IMR-90 (cell line): ENCODE results near the gene TMEM37. TPM values are rescaled to one million over a fixed set of nuclear protein-coding genes. Genes with fewer than 3 reads are reported as not detected.

Experiments
- ATAC-seq: fragments of 200-7000 bp; cut with Tn5 transposase; 2 replicates; pipeline ENCODE4 v1.9.1; 2020; ENCODE audit warnings: low read depth, mild to moderate bottlenecking, moderate library complexity
- BruUV-seq: library from RNA; stranded (reverse); fragments of 400-500 nt; replicated peaks from 2 replicates; lab custom pipeline; 2021; lab: Mats Ljungman, UMichigan
- CTCF ChIA-PET: fragments of 300-600 bp; formaldehyde crosslinking; extraction: SDS; loops from one replicate; lab custom pipeline; 2021; ENCODE audit warnings: antibody characterized with exemption; lab: Yijun Ruan, JAX
- POLR2A ChIA-PET: fragments of 300-600 bp; sonication (Branson Sonifier 250); formaldehyde crosslinking; loops from one replicate; lab custom pipeline; 2022; ENCODE audit warnings: antibody characterized with exemption; ENCODE audit not compliant: unreplicated experiment; lab: Charles Lee
- DNase-seq: peaks from one replicate; pipeline ENCODE4 v3.0.0; 2013
- H2AFZ ChIP-seq: replicated peaks from 2 replicates; pipeline ENCODE3; 2013; ENCODE audit warnings: low read length, mild to moderate bottlenecking; ENCODE audit not compliant: poor library complexity
- H2AK5ac ChIP-seq: 2 replicates; pipeline ENCODE4 v1.6.1; 2013; ENCODE audit warnings: low read depth, low read length, inconsistent platforms
- H2AK9ac ChIP-seq: replicated peaks from 2 replicates; pipeline ENCODE3; 2013; ENCODE audit warnings: mild to moderate bottlenecking, low read depth, low read length, moderate library complexity; ENCODE audit not compliant: poor library complexity
- H2BK120ac ChIP-seq: 2 replicates; pipeline ENCODE4 v1.6.1; 2013; ENCODE audit warnings: low read depth, low read length, inconsistent platforms
- H2BK15ac ChIP-seq: 3 replicates; pipeline ENCODE4 v1.6.1; 2013; ENCODE audit warnings: low read depth, low read length, inconsistent platforms
- H2BK20ac ChIP-seq: 2 replicates; pipeline ENCODE4 v1.6.1; 2013; ENCODE audit warnings: low read depth, mild to moderate bottlenecking, inconsistent platforms, low read length, moderate library complexity
- H2BK5ac ChIP-seq: 2 replicates; pipeline ENCODE4 v1.6.1; 2013; ENCODE audit warnings: mild to moderate bottlenecking, low read depth, low read length, inconsistent platforms; ENCODE audit not compliant: poor library complexity, severe bottlenecking
- H3K14ac ChIP-seq: replicated peaks from 2 replicates; pipeline ENCODE4 v1.6.1; 2013; ENCODE audit warnings: low read depth, low read length, inconsistent platforms
- H3K18ac ChIP-seq: 2 replicates; pipeline ENCODE4 v1.6.1; 2013; ENCODE audit warnings: low read depth, low read length, control low read depth
- H3K23ac ChIP-seq: 2 replicates; pipeline ENCODE4 v1.6.1; 2013; ENCODE audit warnings: low read depth, low read length, inconsistent platforms
- H3K27ac ChIP-seq: 2 replicates; pipeline ENCODE4 v1.5.1; 2013; ENCODE audit warnings: mild to moderate bottlenecking, control low read depth, low read length; ENCODE audit not compliant: insufficient read depth
- H3K27me3 ChIP-seq: 2 replicates; pipeline ENCODE4 v1.6.1; 2013; ENCODE audit warnings: low read length; ENCODE audit not compliant: control insufficient read depth, insufficient read depth
- H3K36me3 ChIP-seq: 2 replicates; pipeline ENCODE4 v1.6.1; 2013; ENCODE audit warnings: low read length, mixed read lengths; ENCODE audit not compliant: control insufficient read depth, insufficient read depth
- H3K4ac ChIP-seq: 2 replicates; pipeline ENCODE4 v1.6.1; 2013; ENCODE audit warnings: low read depth, low read length, inconsistent platforms
- H3K4me1 ChIP-seq: 2 replicates; pipeline ENCODE4 v1.6.1; 2013; ENCODE audit warnings: low read length, mixed read lengths; ENCODE audit not compliant: control insufficient read depth, insufficient read depth
- H3K4me2 ChIP-seq: 2 replicates; pipeline ENCODE4 v1.6.1; 2013; ENCODE audit warnings: low read depth, mild to moderate bottlenecking, control low read depth, low read length, moderate library complexity
- H3K4me3 ChIP-seq: 2 replicates; pipeline ENCODE4 v1.5.1; 2013; ENCODE audit warnings: low read depth, mild to moderate bottlenecking, control low read depth, low read length, moderate library complexity; ENCODE audit not compliant: insufficient read depth
- H3K56ac ChIP-seq: 2 replicates; pipeline ENCODE4 v1.6.1; 2013; ENCODE audit warnings: low read length, inconsistent platforms; ENCODE audit not compliant: insufficient read depth; ENCODE audit errors: extremely low read depth
- H3K79me1 ChIP-seq, 2 experiments: 2 replicates each; pipeline ENCODE4 v1.6.1; 2013; ENCODE audit warnings: low read length in 2 of 2, inconsistent platforms in 1 of 2, low read depth in 1 of 2
- H3K9ac ChIP-seq: 2 replicates; pipeline ENCODE4 v1.6.1; 2013; ENCODE audit warnings: low read depth, low read length, control low read depth
- H3K9me1 ChIP-seq: 2 replicates; pipeline ENCODE4 v1.6.1; 2013; ENCODE audit warnings: low read length, inconsistent platforms; ENCODE audit not compliant: insufficient read depth
- H3K9me3 ChIP-seq: 2 replicates; pipeline ENCODE4 v1.6.1; 2013; ENCODE audit warnings: low read length; ENCODE audit not compliant: control insufficient read depth, insufficient read depth
- H4K20me1 ChIP-seq: 2 replicates; pipeline ENCODE4 v1.6.1; 2013; ENCODE audit warnings: low read length, inconsistent platforms; ENCODE audit not compliant: insufficient read depth
- H4K5ac ChIP-seq: 2 replicates; pipeline ENCODE4 v1.6.1; 2013; ENCODE audit warnings: mild to moderate bottlenecking, low read depth, low read length, control low read depth
- H4K8ac ChIP-seq, 2 experiments: 2 replicates each; pipeline ENCODE4 v1.6.1; 2013; ENCODE audit warnings: low read depth in 2 of 2, low read length in 2 of 2, control low read depth in 1 of 2, inconsistent platforms in 1 of 2
- H4K91ac ChIP-seq: 2 replicates; pipeline ENCODE4 v1.6.1; 2013; ENCODE audit warnings: low read depth, low read length, inconsistent platforms; ENCODE audit not compliant: insufficient read depth
- CHD1 ChIP-seq: IDR thresholded peaks from 2 replicates; pipeline ENCODE4 v1.6.1; 2012; ENCODE audit warnings: low read depth, low read length, improper control_type of control experiment
- MAFK ChIP-seq: IDR thresholded peaks from 2 replicates; pipeline ENCODE4 v1.6.1; 2012; ENCODE audit warnings: low read depth, low read length, improper control_type of control experiment
- NFE2L2 ChIP-seq: fragments of 150-350 bp; IDR thresholded peaks from 2 replicates; pipeline ENCODE4 v1.6.1; 2016; ENCODE audit warnings: low read depth, mild to moderate bottlenecking, low read length
- RAD21 ChIP-seq: IDR thresholded peaks from 2 replicates; pipeline ENCODE4 v1.6.1; 2012; ENCODE audit warnings: low read length, improper control_type of control experiment
- RCOR1 ChIP-seq: IDR thresholded peaks from 2 replicates; pipeline ENCODE4 v1.6.1; 2012; ENCODE audit warnings: mild to moderate bottlenecking, low read length, improper control_type of control experiment; ENCODE audit not compliant: insufficient replicate concordance
- RFX5 ChIP-seq: IDR thresholded peaks from 2 replicates; pipeline ENCODE4 v1.8.0; 2012; ENCODE audit warnings: low read depth, mild to moderate bottlenecking, low read length, moderate library complexity
- WGBS, 2 experiments: methylation state at CpG; one replicate each; pipeline versions ENCODE4 v1.1.5 to v1.1.7; 2013; ENCODE audit warnings: missing lambda C conversion rate in 2 of 2; ENCODE audit not compliant: insufficient read length in 1 of 2; ENCODE audit errors: extremely low coverage in 2 of 2; 5-methylcytosine and 5-hydroxymethylcytosine counted together
- dilution Hi-C: fragments of 300-500 bp; cut with HindIII; formaldehyde crosslinking; loops from one replicate; pipeline ENCODE4 v1.14.3; 2018; ENCODE audit warnings: low sequenced_read_pairs; ENCODE audit not compliant: unreplicated experiment
- in situ Hi-C: fragments of 300-500 bp; cut with MboI; formaldehyde crosslinking; loops from 3 replicates; pipeline ENCODE4 v1.14.3; 2019; ENCODE audit warnings: low sequenced_read_pairs, inconsistent platforms, mixed read lengths
- intact Hi-C: fragments of 100-400 bp; cut with micrococcal nuclease; formaldehyde crosslinking; loops from 2 replicates; pipeline ENCODE4 v1.10.0; 2022
- polyA plus RNA-seq, 3 experiments: library from polyadenylated mRNA; depleted of rRNA; stranded (reverse); fragments of >200 nt; gene quantifications; 2 replicates each; pipeline ENCODE4 v1.2.3, GENCODE V29; 2012; ENCODE audit warnings: low replicate concordance in 1 of 3
- total RNA-seq: library from RNA; depleted of rRNA; stranded (reverse); fragments of >200 nt; gene quantifications from 2 replicates; pipeline ENCODE4 v1.2.3, GENCODE V29; 2012
- TF ChIP-seq, protein P1 (sequence below): conservative IDR thresholded peaks from 2 replicates; pipeline ENCODE4 v1.5.1; 2012; ENCODE audit warnings: mild to moderate bottlenecking, low read depth, low read length, improper control_type of control experiment

Gene TMEM37
- total and polyA plus RNA-seq, 2 of the 4 experiments (the other 2 are of a cell fraction): under 0.01 to 0.39 TPM

DNA sequence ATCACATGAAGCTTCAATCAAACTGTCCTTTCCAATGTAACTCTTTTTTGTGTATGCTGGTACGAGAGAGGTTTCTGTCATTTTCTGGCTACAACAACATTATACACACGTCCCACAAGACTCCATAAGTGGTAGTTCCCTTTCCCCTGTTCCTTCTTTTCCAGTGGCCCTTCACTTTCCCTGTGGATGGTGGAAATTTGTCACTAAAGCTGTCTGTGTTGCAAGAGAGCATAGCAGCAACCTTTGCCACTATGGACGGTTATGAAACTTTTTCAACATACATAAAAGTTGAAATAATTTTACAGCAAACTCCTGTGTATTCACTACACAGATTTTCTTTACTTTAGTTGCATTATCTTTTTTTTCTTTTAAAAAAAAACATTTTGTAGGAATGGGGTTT lies 46.2 kb upstream of the TMEM37 start:
- in situ Hi-C loops: no loop called here
- H3K9me3 ChIP-seq: no peaks in the 10 kb centered on the region
- no peak overlapping the region for H3K4me3 ChIP-seq
- H3K56ac ChIP-seq: no peak overlapping the region
- no peak overlapping the region for H4K8ac ChIP-seq
- H3K9ac ChIP-seq: no peak overlapping the region
- intact Hi-C loops: no loop called here
- no peaks in the 10 kb centered on the region for H3K36me3 ChIP-seq
- no peaks in the 10 kb centered on the region for H3K9me1 ChIP-seq
- H4K91ac ChIP-seq: no peak overlapping the region
- H4K20me1 ChIP-seq: no peaks in the 10 kb centered on the region
- TF ChIP-seq RAD21: no peak
- TF ChIP-seq MAFK: no peak
- TF ChIP-seq NFE2L2: no peak
- TF ChIP-seq CHD1: no peak
- no peak for TF ChIP-seq RCOR1
- TF ChIP-seq, protein P1, sequence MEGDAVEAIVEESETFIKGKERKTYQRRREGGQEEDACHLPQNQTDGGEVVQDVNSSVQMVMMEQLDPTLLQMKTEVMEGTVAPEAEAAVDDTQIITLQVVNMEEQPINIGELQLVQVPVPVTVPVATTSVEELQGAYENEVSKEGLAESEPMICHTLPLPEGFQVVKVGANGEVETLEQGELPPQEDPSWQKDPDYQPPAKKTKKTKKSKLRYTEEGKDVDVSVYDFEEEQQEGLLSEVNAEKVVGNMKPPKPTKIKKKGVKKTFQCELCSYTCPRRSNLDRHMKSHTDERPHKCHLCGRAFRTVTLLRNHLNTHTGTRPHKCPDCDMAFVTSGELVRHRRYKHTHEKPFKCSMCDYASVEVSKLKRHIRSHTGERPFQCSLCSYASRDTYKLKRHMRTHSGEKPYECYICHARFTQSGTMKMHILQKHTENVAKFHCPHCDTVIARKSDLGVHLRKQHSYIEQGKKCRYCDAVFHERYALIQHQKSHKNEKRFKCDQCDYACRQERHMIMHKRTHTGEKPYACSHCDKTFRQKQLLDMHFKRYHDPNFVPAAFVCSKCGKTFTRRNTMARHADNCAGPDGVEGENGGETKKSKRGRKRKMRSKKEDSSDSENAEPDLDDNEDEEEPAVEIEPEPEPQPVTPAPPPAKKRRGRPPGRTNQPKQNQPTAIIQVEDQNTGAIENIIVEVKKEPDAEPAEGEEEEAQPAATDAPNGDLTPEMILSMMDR: no peak
- TF ChIP-seq RFX5: no peak
- no peak overlapping the region for H2AFZ ChIP-seq
- no TSS peak for BruUV-seq
- no peak overlapping the region for H3K23ac ChIP-seq
- no CpG with 5 or more reads among the region's 3 CpGs for WGBS, 2 experiments
- dilution Hi-C loops: no loop called here
- no peak overlapping the region for H2BK15ac ChIP-seq
- H2BK20ac ChIP-seq: no peak overlapping the region
- no peak overlapping the region for H2BK120ac ChIP-seq
- H4K5ac ChIP-seq: no peak overlapping the region
- H3K18ac ChIP-seq: no peak overlapping the region
- no peaks in the 10 kb centered on the region for H3K4me1 ChIP-seq
- H2AK5ac ChIP-seq: no peak overlapping the region
- POLR2A ChIA-PET: no interaction called here
- H3K27ac ChIP-seq: no peak overlapping the region
- no peak overlapping the region for H3K4me2 ChIP-seq
- CTCF ChIA-PET: no interaction called here
- H2BK5ac ChIP-seq: no peak overlapping the region
- ATAC-seq: no peak
- H3K14ac ChIP-seq: no peak overlapping the region
- H3K4ac ChIP-seq: no peak overlapping the region
- H3K79me1 ChIP-seq: no peaks in the 10 kb centered on the region
- peaks cover 2% of the 10 kb centered on the region for H3K27me3 ChIP-seq
- no peak for DNase-seq
- no peak overlapping the region for H2AK9ac ChIP-seq
